Lung (tissue), 12 donors: Measurements from ENCODE around the gene OR51B2. TPM values are rescaled to one million over a fixed set of nuclear protein-coding genes. Genes with fewer than 3 reads are reported as not detected.
"Not testable (repeated sequence)": the region's sequence is repeated elsewhere in the genome, so short reads cannot be mapped to it uniquely, and the experiment has no call there.

Source experiments
- ATAC-seq: fragments of 200-7000 bp; cut with Tn5 transposase; one replicate; pipeline ENCODE4 v1.9.1; 2020; ENCODE audit warnings: moderate number of reproducible peaks; ENCODE audit not compliant: insufficient read depth, low FRiP score
- DNase-seq, 3 donors: peaks; one replicate each; pipeline ENCODE4 v3.0.0-alpha.2; 2013 to 2017
- H3K27ac ChIP-seq, 2 donors: one replicate each; pipeline ENCODE4 v1.5.1; 2013; ENCODE audit warnings: mild to moderate bottlenecking in 2 of 2, moderate library complexity in 2 of 2, control low read depth in 1 of 2, inconsistent platforms in 1 of 2, low read depth in 1 of 2, low read length in 1 of 2
- H3K27me3 ChIP-seq, 3 donors: one replicate each; pipeline ENCODE4 v1.5.1; 2013; ENCODE audit warnings: low read length in 2 of 3; ENCODE audit not compliant: control insufficient read depth in 3 of 3, insufficient read depth in 3 of 3
- H3K36me3 ChIP-seq, 4 donors: one replicate each; pipeline ENCODE4 v1.5.1; 2013; ENCODE audit warnings: low read length in 4 of 4, mild to moderate bottlenecking in 1 of 4, moderate library complexity in 1 of 4; ENCODE audit not compliant: control insufficient read depth in 4 of 4, insufficient read depth in 4 of 4
- H3K4me1 ChIP-seq, 5 donors: one replicate each; pipeline ENCODE4 v1.5.1; 2013; ENCODE audit warnings: low read length in 5 of 5, mild to moderate bottlenecking in 2 of 5, moderate library complexity in 1 of 5; ENCODE audit not compliant: control insufficient read depth in 5 of 5, insufficient read depth in 5 of 5
- H3K4me3 ChIP-seq: one replicate; pipeline ENCODE4 v1.5.1; 2013; ENCODE audit warnings: mild to moderate bottlenecking, control low read depth, moderate library complexity
- H3K9ac ChIP-seq, 2 donors: one replicate each; pipeline ENCODE4 v1.5.1; 2013; ENCODE audit warnings: low read length in 2 of 2, control low read depth in 1 of 2; ENCODE audit not compliant: insufficient read depth in 1 of 2
- H3K9me3 ChIP-seq, 4 donors: one replicate each; pipeline ENCODE4 v1.5.1; 2013; ENCODE audit warnings: low read length in 3 of 4, mild to moderate bottlenecking in 1 of 4, moderate library complexity in 1 of 4; ENCODE audit not compliant: control insufficient read depth in 4 of 4, insufficient read depth in 3 of 4
- WGBS, 2 donors: extraction: QIAGEN DNeasy Blood & Tissue Kit; methylation state at CpG; one replicate each; pipeline ENCODE4 v1.1.7; 2013; 5-methylcytosine and 5-hydroxymethylcytosine counted together
- polyA plus RNA-seq, 2 donors: library from polyadenylated mRNA; stranded (reverse); fragments of 200-250 nt; gene quantifications; one replicate each; pipeline ENCODE4 v1.2.1, GENCODE V29; 2013
- total RNA-seq, 2 donors: library from RNA; depleted of rRNA in 1 of 2; stranded (reverse); fragments of >200 nt in 1 of 2; gene quantifications; one replicate each; pipeline ENCODE4 v1.2.1, GENCODE V29; 2014 to 2021
- TF ChIP-seq, protein P1 (sequence below): IDR thresholded peaks from 2 replicates; pipeline ENCODE4 v1.5.1; 2012; ENCODE audit warnings: mild to moderate bottlenecking; ENCODE audit errors: control extremely low read depth, extremely low read depth
- donor health status: control.
- donor health status: control.
- donor health status: Bipolar disorder and iron deficiency.
- donor health status: healthy.
- donor health status: DM: yes; HTN: yes; CAD: no.

OR51B2 gene
- total and polyA plus RNA-seq, 4 donors = 1.9 TPM; not detected in 3

DNA sequence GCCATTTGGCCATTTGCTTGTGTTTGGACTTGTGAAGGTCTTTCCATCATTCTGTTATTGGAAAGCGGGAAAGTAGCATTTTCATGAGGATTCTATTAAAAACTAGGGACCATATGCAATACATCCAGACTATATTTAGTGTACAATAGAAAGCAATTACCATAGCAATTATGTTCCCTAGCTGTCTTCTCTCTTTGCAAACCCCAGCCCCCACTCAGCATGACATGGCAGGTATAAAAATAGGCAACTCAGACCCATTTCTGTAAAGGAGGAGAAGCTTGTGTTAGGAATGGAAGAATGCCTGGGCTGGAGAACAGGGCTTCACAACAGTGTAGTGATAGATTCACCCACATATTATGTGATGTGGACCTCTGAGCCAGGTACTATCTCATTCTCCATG is 39.6 kb upstream of the OR51B2 start:
- DNase-seq = no peak
- no peak overlapping the region for H3K27ac ChIP-seq
- H3K4me1 ChIP-seq = peaks cover 0 to 4% (median 0%) of the 10 kb centered on the region in 5 donors
- H3K9ac ChIP-seq = no peak overlapping the region
- 92 to 97% methylated on average over 1 of the region's 1 CpG for WGBS, 2 donors
- TF ChIP-seq, protein P1, sequence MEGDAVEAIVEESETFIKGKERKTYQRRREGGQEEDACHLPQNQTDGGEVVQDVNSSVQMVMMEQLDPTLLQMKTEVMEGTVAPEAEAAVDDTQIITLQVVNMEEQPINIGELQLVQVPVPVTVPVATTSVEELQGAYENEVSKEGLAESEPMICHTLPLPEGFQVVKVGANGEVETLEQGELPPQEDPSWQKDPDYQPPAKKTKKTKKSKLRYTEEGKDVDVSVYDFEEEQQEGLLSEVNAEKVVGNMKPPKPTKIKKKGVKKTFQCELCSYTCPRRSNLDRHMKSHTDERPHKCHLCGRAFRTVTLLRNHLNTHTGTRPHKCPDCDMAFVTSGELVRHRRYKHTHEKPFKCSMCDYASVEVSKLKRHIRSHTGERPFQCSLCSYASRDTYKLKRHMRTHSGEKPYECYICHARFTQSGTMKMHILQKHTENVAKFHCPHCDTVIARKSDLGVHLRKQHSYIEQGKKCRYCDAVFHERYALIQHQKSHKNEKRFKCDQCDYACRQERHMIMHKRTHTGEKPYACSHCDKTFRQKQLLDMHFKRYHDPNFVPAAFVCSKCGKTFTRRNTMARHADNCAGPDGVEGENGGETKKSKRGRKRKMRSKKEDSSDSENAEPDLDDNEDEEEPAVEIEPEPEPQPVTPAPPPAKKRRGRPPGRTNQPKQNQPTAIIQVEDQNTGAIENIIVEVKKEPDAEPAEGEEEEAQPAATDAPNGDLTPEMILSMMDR = no peak
- no peak for ATAC-seq
- no peak overlapping the region for H3K4me3 ChIP-seq
- no peaks in the 10 kb centered on the region for H3K27me3 ChIP-seq
- H3K9me3 ChIP-seq = no peaks in the 10 kb centered on the region
- H3K36me3 ChIP-seq = no peaks in the 10 kb centered on the region

DNA sequence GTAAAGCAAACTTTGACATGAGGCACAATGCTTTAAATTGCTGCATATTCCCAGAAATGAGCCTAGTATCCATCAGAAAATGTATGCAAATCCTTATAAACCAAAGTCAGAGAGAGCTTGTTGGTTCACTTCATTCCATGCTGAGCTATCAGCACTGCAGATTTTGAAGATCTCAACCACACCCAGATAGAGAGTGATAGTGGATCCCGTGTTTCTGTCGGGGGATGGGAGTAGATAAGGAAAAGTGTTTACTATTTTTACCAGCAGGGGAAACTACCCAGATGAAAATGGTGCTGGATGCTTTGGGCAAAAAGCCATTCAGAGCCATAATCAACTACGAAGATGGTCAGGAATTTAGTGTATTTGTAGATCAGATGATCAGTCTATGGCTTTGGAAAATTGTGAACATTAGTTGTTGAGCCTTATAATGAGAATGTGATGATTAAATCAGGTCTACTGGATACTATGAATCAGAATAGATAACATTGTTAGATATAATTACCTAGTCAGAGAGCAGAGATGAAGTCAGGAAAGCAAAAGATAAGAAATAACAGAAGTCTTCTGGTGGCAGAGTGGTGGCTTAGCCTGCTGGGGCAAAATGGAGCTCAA is 38.0 kb upstream of the OR51B2 start:
- 59 to 69% methylated on average over 3 of the region's 3 CpGs for WGBS, 2 donors

GRCh38 chr11:5356031-5356430 is 31.9 kb upstream of the OR51B2 start:
- H3K4me3 ChIP-seq, H3K27me3 ChIP-seq, DNase-seq, H3K4me1 ChIP-seq, H3K27ac ChIP-seq, H3K9ac ChIP-seq, H3K9me3 ChIP-seq, H3K36me3 ChIP-seq, ATAC-seq: not testable (repeated sequence)
- WGBS, 2 donors = 86 to 90% methylated on average over 3 to 5 of the region's 5 CpGs

More for the DNA sequence above, 38.0 kb upstream of the OR51B2 start:
- Histone ChIP-seq H3K36me3 (no peaks in the 10 kb centered on the region), H3K4me3 (no peak overlapping the region), H3K27ac (no peak overlapping the region), H3K9ac (no peak overlapping the region), H3K27me3 (no peaks in the 10 kb centered on the region), H3K4me1 (peaks cover 0 to 3% (median 0%) of the 10 kb centered on the region in 5 donors), H3K9me3 (no peaks in the 10 kb centered on the region)
- ATAC-seq (no peak), DNase-seq (no peak)
- TF ChIP-seq, protein P1 = no peak

DNA sequence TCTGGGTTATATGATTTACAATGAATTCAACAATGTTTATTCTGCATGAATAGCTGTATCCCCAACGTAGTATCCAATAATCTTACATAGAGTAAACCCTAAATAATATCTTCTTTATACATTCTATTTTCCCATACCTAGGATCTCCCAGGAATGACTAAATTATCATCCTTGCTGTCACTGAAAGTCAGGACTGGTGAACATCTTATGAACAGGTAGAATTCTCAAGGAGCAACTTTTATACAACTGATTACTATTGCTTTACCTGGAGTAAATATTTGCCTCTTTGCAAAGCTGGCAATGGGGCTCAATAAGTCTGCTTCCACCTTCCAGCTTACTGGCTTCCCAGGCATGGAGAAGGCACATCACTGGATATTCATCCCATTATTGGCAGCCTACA is 27.1 kb upstream of the OR51B2 start, which contains the start of gene OR51B6:
Gene OR51B6, plus strand, starts transcription at position 301 of the 400 bp plus-strand sequence. Its CDS starts 0 bp downstream, at position 301.
- H3K36me3 ChIP-seq = no peaks in the 10 kb centered on the region
- H3K4me3 ChIP-seq = no peak within 1 kb of the TSS
- H3K27me3 ChIP-seq = peaks cover 0 to 3% (median 0%) of the 10 kb centered on the region in 3 donors
- ATAC-seq (no peak), DNase-seq (no peak)
- H3K4me1 ChIP-seq = no peaks in the 10 kb centered on the region
- H3K9me3 ChIP-seq = no peaks in the 10 kb centered on the region
- 63 to 74% methylated on average over 1 of the region's 1 CpG for WGBS, 2 donors
- H3K27ac ChIP-seq = no peak within 1 kb of the TSS
- H3K9ac ChIP-seq = no peak within 1 kb of the TSS
- TF ChIP-seq, protein P1 = no peak
